CD1c-positive myeloid dendritic cell (primary cell): ENCODE results near the gene ABCC8.

Experiments used
- DNase-seq: peaks from one replicate; pipeline ENCODE4 v3.0.0-alpha.2; 2016; ENCODE audit errors: extremely low spot score

The ABCC8 gene

DNA sequence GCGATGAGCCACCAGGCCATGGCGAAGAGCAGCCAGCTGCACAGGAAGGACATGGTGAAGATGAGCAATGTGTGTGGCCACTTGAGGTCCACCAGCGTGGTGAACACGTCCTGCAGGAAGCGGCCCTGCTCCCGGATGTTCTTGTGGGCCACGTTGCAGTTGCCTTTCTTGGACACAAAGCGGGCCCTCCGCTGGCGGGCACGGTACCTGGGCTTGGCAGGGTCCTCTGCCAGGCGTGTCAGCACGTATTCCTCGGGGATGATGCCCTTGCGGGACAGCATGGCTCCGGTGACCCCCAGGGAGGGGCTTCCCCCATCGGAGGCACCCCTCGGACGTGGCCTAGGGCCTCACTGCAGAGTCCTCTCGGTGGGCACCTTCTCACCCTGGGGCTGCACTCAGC lies 88.8 kb downstream of the ABCC8 start:
- no peak for DNase-seq

DNA sequence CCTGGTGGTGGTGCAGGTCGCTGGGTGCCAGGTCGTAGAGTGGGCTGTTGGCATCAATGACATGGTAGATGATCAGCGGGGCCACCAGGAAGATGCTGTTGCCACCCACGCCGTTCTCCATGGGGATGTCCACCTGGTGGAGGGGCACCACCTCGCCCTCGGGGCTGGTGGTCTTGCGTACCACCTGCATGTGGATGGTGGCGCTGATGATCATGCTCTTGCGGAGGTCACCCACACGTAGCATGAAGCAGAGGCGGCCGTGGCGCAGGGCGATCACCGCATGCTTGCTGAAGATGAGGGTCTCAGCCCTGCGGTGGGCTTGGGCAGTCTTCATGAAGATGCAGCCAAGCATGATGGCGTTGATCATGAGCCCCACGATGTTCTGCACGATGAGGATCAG lies 89.4 kb downstream of the ABCC8 start:
- DNase-seq = no peak

DNA sequence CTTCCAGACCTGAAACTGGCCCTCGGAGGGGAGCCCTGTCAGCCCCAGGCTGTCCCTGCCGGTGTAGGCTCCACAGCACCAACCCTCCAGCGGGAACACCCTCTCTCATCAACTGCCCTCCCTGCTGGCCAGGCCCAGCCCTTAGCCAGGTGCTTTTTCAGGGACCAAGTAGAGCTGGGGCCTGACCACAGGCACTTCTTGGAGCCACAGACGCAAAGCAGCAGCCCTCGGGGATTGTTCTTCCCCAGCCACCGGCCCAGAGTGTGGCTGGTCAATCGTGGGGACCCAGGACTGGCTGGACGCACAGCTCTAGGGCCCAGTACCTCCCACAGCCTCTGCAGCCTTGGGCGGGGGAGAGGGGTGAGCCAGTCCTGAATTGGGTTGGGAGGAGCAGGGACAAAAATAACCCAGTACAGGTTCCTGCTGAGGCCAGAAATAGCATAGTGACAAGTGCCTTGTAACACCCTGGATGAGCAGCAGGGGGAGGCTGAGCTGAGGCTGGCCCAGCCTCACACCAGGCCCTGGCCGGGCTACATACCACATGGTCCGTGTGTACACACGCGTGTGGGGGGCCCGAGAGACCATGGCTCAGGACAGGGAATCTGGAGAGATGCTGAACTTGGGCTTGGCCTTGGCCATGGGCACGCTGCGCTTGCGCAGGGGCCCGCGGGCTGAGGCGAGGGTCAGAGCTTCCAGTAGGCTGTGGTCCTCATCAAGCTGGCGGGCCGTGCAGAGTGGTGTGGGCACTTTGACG lies 90.1 kb downstream of the ABCC8 start:
- peak; percentile 56 for DNase-seq

DNA sequence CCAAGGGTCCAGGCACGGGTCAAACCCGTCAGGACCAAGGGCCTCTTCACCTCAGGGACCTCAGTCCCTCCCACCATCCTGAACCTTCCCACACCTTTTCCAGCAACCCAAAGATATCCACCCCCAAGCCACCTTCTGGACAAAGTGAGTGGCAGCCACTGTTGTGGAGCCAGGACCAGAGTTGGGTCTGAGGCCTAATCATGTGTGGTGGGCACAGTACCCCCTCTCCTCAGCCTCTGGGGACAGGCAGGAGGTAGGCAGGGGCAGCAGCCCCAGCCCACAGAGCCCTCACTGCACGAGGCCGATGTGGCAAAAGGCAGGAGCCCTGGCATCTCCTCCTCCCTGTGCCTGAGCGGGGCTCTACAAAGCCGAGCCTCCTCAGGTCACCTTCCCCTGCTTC lies 90.7 kb downstream of the ABCC8 start:
- no peak for DNase-seq

DNA sequence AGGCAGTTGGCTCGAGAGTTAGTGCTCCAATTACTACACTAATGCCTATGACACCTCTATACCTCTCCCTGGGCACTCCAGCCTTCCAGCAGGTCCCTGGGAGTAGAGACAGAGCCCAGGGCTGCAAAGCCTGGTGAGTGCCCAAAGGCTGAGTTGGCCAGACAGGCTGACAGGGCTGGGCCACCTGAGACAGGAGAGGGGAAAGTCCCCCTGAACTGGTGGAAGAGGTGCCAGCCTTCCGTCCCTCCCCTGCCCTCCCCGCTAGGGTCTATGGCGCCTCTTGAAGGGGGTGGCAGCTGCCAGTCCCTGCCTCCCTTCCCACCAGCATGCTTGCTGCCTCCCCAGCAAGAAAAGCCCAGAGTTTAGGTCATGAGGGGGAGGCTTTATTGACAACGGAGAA lies 91.2 kb downstream of the ABCC8 start:
- DNase-seq = no peak

DNA sequence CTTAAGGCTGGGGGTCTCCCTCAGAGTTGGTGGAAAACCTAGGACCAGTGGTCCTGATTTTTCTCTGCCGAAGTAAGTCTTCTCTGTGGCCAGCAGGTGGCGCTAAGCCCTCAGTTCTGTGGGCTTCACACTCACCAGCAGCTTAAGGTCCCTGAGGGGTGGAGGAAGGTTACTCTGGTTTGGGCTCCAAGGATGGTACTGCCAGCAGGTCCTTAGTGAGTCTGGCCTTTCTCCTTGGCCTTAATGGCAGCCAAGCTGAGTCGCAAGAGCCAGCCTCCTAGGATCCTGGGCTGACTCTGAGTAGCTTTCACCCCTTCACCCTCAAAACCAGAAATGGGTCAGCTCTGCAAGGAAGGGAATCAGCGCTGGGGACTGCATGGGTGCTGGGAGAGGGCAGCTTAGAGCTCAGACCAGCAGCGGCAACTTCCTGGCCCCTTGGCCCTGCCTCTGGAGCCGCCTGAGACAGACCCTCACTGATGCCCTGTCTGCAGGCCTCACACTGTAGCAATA lies 92.6 kb downstream of the ABCC8 start:
- peak; percentile 78 for DNase-seq

DNA sequence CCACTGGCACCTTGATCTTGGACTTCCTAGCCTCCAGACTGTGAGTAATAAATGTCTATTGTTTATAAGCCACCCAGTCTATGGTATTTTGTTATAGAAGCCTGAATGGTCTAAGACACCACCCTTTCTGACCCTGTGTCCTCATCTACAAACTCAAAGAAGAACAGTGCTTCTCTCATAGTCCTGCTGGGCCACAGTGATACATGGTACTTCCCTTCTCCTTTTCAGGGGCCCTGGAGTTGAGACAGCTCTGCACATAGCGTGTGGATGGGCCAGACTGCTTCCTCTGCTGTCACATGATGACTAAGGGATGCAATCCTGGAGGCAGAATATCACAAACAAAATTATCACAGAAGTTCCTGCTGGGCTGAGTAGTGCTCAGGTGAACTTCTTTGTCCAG lies 93.2 kb downstream of the ABCC8 start:
- DNase-seq = peak; percentile 92

DNA sequence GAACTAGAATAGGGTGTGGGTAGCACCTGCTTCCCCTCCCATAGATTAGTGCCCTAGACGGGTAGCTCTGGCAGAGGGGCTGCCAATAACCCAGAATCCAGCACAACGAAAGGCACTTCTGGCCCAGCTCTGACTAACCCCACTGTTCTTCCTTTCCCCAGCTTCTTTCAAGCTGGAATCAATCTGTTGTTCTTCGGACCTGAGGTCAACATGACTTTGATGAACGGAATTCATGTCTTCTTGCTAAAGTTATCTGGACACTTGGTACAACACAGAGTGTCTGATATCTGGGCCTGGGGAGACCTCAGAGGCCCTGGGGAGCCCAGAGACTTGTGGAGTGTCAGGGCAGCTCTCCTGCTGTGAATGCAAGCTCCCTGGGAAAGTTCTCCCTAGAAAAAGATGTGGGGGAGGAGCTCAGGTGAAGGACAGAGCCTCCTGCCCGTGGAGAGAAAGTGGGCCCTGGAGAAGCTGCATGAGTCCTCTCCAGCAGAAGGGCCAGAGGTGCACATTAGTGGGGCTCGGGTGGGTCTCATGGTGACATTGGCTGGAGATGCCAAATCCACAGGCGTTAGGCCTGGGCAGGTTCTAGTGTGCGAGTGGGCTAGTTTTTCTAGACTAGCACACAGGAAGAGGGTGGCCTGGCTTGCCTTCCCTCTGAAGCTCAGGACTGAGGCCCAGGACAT lies 94.5 kb downstream of the ABCC8 start:
- DNase-seq = no peak

DNA sequence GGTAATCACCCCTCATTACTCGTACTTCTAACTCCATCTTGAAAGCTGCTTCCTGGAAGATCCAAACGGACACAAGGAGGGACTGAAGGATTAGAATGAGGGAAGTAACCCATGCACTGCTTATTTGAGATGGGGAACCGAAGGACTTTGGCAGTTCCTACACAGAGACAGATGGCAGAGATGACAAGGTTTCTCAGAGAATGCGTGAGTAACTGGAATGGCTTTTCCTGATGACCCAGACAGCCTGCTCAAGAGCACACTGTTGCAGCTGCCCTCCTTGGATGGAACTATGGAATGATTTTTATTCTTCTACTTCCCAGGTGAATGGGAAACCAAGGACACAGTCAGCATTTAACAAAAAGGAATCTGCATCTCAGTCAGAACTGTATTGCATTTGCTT lies 95.5 kb downstream of the ABCC8 start:
- DNase-seq = no peak

DNA sequence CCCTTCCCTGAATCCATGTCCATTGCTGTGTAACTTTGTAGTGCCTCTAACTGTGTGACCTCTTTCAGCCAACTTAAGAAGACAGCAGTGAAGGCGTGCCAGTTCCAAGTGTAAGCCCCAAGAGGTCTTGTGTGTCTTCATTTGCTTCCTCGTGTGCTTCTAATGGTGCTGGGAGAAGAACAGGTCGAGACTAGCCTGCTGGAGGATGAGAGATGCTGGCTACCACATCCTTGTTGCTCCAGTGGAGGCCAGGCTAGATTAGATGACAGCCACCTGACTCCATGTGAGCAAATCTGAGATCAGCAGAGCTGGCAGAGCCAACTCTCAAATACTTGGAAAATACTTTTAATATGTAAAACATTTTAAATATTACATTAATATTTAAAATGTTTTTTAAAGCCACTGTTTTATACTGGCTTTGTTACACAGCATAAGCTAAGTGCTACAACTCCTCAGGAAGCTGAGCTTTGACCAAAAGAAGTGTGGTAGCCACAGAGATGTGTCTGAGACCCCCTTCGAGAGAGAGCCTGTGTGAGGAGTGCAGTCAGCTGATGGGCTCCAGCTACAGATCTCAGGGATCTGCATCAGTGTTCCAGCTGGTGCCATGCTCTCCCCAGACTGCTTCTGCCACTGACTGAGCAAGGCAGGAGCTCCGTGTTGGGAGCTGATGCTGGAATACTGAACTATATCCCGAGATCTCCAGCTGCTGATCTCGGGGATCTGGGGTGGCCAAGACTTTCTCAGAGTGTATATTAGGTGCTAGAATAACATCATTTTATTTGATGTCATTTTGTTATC lies 97.1 kb downstream of the ABCC8 start:
- no peak for DNase-seq

DNA sequence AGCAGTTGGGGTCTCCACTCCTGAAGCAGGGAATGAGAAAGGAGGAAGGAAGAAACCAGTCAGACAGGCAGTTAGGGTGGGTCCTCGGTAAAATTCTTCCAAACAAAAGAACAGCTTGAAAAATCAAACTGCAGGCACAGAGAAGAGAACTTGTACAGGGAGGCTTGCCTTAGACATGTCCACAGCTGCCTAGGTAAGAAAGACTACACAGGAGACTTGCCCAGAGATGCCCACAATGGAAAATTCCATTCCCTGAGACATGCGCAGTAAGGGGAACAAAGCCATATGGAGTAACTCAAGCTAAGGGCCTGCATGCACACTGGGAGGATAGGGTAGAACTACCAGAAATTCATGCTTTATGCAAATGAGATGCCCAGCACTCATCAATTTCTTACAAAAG lies 98.0 kb downstream of the ABCC8 start:
- no peak for DNase-seq

DNA sequence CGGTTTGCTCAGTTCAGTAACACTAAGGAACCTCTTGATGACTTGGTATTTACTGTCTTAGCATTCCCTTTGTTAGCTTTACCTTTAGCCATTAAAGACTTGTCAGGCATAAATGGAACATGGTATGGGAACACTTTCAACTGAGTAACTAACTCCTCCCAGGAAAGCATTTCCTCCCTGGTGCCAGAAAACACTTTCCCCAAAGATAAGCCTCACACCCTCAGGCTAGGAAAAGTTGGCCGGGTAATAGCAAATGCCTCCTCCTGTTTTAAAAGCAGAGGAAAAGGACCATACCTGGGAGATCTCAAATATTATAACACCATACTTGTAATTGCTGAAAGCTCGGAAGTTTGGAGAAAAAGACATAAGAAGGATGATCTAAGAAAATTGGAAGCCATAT lies 100.2 kb downstream of the ABCC8 start:
- no peak for DNase-seq

DNA sequence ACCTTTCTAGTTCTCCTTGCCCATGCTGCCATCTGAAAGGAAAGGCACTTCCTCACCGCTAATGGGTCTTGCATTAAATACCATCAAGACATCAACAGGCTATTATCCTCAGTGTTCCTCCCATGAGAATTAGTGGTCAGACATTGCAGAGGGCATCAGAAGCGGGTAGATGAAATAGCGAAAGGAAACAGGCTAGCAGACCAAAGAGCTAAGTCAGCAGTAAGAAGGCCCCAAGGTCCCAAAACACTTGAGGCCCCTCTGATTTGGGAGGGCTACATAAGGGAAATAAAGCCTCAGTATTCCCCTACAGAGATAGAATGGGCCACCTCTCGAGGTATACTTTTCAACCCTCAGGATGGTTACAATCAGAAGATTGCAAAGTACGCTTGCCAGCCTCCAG lies 101.1 kb downstream of the ABCC8 start:
- DNase-seq = no peak

DNA sequence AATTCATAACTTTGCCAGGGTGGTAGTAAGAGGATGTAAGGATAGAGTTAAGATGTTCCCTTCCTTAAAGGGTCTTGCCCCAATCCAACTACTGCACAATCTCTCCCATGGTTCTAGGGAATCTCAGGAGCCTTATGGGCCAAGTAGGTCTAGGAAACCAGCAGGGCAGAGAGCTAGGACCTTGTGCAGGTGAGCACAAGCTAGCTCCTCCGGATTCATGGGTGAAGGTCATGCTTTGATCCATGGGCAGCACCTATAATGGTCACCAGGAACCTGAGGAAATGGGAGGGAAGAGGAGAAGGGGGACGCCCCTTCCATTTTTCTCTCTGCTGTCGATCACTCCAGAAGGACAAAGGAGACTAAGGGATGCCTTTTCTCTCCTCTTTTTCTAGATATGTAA lies 105.0 kb downstream of the ABCC8 start:
- no peak for DNase-seq

DNA sequence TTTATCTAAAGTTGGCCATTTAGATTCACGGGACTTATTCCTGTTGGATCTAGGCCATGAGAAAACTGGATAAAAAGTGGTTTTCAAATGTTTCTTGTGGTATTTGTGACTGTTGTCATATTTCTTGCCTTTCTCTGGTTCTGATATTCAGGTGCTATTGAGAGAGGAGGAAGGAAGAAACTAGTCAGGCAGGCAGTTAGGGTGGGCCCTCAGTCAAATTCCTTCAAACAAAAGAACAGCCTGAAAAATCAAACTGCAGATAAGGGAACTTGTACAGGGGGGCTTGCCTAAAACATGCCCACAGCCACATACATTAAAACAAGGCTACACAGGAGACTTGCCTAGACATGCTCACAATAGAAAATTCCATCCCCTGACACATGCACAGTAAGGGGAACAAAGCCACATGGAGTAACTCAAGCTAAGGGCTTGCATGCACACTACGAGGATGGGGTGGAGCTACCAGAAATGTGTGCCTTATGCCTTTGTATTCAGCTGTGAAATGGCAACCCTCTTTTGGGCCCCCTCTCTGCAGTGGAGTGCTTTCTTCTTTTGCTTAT lies 106.9 kb downstream of the ABCC8 start:
- no peak for DNase-seq

DNA sequence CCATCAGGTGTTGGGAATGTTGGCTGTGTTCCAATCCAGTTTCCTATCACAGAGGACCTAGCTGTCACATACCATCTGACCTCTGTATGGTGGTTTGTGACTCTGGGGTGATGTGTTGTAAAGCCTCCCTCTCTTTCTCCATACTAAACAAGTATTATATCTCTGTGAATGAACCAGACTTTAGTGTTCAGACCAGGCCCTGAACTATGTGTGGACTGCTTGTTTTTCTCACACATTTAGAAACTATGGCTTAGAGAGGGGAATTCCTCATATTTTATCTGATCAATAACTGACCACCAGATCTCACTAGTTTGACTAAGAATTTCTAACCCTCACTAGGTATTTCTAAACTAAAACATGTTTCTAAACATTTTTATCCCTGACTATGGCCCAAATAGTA lies 107.6 kb downstream of the ABCC8 start:
- no peak for DNase-seq

DNA sequence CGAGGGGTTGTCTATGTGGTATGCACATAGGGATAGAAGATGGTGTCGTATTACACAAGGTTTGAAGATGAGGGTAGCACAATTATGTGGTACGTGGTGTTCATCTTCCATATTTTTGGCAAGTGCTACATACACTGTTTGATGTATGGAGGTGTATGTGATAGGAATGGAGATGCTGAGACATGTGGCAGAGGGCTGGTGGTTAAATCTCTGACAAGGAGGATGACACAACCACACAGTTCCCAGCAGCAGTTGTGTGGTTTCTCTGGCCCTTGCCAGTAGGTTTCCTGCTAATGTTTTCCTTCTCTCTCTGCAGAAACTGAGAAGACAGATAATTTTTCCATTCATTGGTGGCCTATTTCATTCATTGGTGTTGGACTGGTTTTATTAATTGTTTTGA lies 108.1 kb downstream of the ABCC8 start:
- DNase-seq = no peak

DNA sequence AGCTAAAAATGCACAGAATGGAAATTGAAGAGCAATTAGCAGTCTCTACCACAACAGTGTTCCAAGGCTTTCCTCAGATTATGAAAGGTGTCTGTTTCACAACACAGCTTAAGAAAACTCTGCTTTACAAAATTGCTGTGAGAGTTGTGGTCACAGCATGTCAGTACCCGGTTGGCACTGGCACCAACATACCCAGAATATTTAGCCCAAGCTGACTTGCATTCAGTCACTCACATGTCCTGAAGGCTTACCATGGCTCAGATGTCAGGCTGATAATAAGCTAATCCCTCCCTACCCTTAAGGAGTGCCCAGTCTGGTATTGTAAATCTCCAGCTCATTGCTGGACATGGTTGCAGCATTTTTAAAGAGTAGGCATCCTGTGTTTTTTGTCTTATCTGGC lies 110.2 kb downstream of the ABCC8 start:
- no peak for DNase-seq

DNA sequence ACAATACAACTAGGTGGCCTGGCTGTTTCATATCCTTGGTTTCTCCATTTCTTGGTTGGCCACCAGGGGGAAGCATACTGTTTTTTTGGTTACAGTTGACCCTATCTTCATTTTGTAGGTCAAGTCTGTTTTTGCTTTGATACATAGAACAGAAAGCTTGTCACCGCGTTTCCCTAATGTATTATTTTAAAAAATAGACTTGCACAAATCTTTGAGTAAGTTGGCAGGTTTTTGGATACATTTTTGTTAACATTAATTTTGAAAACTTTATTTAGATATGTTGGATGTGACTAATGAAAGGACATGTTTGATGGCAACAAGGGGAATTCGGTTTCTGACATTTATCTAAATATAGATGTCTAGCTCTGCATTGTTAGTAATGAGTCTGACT lies 122.0 kb downstream of the ABCC8 start:
- DNase-seq = peak; percentile 84

DNA sequence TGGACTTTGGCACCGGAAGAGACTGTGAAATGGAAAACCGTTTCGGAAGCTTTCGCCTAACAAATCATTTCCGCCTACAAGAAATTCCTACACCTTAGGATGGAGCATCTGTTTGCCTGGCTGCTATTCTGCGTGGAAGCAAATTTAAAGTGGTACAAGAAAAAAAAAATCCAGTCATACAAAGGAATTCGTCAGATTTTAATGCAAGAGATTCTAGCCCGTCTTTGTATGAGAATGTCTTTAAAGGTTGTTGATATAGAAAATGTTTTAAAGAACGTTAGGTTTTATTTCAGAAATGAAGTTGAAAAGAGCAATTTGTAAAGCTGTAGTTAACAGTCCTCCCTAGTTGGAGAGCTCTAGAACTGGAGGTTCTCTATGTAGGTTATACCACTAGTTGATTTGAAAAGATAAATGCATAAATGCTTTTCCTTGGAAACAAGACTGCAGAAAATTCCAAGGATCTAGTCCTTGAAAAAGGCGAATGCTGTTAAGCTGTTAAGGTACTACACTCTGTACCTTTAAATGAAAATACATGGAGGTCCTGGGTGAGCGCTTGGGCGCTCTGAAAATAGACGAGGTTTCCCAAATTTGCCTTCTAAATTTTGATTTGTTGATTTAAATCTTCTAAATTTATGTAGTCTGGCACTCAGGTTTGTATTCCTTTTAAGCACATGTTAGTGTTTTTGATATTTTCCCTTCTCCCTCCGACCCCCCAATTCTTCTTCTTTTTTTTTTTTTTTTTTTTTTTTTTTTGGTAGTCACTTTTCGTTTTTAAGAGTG lies 122.6 kb downstream of the ABCC8 start:
- no peak for DNase-seq

DNA sequence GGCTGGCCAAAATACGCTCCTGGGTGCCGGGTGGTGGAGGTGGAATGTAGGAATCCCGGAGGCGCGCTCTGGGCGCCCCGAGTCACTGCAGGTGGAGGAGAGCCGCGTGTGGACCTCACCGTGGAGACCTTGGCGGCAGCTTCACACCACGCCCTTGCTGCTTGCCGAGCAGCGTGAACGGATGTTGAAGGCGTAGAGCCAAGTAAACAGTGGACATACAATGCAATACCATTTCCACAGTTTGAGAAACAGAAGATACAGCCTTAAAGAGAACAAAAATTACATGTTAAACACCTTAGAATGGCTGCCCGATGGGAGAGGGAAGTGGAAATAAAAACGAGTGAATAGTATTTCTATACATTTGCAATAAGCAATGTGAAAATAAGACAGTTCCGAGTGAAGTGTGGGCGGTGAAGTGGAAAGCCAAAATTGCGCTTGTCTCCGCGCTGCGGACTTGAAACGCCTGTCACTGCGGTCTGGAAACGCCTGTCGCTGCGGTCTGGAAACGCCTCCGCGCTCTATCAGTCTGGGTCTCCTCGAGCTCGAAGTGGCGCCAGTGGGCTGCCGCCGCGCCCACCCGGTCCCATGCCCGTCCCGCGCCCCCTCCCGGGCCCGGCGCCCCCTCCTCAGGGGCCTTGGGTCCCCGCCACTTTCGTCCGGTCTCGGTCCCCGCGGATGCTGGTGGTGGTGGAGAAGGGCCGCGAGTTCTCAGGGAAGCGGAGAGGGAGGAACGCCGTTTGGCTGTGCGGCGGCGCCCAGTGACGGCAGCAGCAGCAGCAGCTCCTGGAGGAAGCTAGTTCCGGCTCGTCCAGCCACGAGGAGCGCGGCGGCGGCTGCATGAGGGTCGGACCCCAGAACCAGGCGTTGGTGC lies 123.5 kb downstream of the ABCC8 start:
- peak; percentile 92 for DNase-seq
